K562 (cell line): ENCODE data around the gene POPDC2.

Experiments
- ZNF121 ChIP-seq: sonication (generic); formaldehyde crosslinking; conservative IDR thresholded peaks from 2 replicates; pipeline ENCODE4 v1.8.0; 2022; ENCODE audit warnings: missing genetic modification reagents
- TF ChIP-seq, protein P1 (sequence below), 3 experiments: IDR thresholded peaks in 2 of 3; conservative IDR thresholded peaks in 1 of 3; 2 replicates each; pipeline ENCODE4 v1.5.1; 2011 to 2012; ENCODE audit warnings: low read length in 3 of 3, mild to moderate bottlenecking in 3 of 3, control low read depth in 2 of 3, improper control_type of control experiment in 1 of 3, inconsistent platforms in 1 of 3, low read depth in 1 of 3, mixed read lengths in 1 of 3, moderate library complexity in 1 of 3; ENCODE audit not compliant: insufficient read depth in 2 of 3

DNA sequence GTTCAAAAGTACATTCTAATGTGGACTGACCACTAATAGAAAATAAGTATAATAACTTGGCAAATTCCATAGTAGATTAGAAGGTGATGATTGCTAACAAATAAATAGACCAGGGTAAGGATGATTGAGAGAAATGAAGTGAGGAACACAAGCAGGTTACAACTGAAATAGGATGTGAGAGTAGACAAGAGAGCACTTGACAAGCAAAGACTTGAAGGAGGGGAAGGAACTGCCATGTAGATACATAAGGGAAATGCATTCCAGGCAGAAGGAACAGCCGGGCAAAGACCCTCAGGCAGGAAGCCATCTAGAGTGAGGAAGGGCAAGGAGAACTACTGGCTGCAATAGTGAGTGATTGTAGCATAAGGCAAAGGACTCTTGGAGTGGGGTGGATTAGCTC lies 57.7 kb downstream of the POPDC2 start:
- TF ChIP-seq, protein P1, sequence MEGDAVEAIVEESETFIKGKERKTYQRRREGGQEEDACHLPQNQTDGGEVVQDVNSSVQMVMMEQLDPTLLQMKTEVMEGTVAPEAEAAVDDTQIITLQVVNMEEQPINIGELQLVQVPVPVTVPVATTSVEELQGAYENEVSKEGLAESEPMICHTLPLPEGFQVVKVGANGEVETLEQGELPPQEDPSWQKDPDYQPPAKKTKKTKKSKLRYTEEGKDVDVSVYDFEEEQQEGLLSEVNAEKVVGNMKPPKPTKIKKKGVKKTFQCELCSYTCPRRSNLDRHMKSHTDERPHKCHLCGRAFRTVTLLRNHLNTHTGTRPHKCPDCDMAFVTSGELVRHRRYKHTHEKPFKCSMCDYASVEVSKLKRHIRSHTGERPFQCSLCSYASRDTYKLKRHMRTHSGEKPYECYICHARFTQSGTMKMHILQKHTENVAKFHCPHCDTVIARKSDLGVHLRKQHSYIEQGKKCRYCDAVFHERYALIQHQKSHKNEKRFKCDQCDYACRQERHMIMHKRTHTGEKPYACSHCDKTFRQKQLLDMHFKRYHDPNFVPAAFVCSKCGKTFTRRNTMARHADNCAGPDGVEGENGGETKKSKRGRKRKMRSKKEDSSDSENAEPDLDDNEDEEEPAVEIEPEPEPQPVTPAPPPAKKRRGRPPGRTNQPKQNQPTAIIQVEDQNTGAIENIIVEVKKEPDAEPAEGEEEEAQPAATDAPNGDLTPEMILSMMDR (IDR thresholded peaks at IDR 0.05 in 2 of 3, conservative IDR thresholded peaks at IDR 0.05 in 1 of 3; ENCODE audit: insufficient read depth in 2 of 3, low read depth in 1 of 3, low read length in 3 of 3) = no peak
- TF ChIP-seq ZNF121 (CRISPR knock-in tag) = no peak
